ENCODE measurements around the gene ZBTB20. TPM values are rescaled to one million over a fixed set of nuclear protein-coding genes. Genes with fewer than 3 reads are reported as not detected.

The ZBTB20 gene
- total and polyA plus RNA-seq, 4 donors = 0.88 to 83.2 (median 20.4) TPM

DNA sequence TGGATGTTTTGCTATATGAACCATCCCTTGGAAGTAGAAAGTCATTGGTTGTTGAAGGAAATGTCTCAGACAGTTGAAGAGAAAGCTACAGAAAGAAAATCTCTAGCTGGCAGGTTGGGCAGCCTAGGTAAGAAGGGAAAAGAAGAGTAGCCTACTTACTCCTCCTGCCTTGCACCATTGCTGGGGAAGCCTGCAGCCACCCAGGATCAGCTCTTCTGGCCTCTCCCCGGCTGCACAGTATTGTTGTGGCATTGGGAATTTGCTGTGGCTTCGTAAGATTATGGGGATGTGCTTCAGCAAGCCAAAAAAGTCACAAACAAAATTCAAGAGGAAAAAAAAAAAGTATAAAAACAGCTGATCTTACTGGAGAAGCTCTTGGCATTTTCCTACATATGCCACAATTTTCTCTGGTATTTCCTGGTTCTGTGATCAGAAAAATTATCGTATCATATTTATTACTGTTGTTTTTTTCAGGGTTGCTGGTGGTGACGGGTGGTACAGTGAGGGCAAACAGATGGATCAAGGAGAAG is 699.1 kb downstream of the ZBTB20 start (continued):
- TF ChIP-seq RXRA (IDR thresholded peaks at IDR 0.05) (no peak), SP1 (IDR thresholded peaks at IDR 0.05) (no peak), HNF4A (conservative IDR thresholded peaks at IDR 0.05) (no peak), RAD21 (IDR thresholded peaks at IDR 0.05) (no peak)
- TF ChIP-seq, protein P1, sequence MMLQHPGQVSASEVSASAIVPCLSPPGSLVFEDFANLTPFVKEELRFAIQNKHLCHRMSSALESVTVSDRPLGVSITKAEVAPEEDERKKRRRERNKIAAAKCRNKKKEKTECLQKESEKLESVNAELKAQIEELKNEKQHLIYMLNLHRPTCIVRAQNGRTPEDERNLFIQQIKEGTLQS (IDR thresholded peaks at IDR 0.05) = no peak
- TF ChIP-seq, protein P2, sequence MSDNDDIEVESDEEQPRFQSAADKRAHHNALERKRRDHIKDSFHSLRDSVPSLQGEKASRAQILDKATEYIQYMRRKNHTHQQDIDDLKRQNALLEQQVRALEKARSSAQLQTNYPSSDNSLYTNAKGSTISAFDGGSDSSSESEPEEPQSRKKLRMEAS (IDR thresholded peaks at IDR 0.05) = no peak

- no peak overlapping the region for H3K9ac ChIP-seq (ENCODE audit: low read depth in 1 of 2, low read length in 2 of 2)
- H3K27me3 ChIP-seq (ENCODE audit: control insufficient read depth in 4 of 4, insufficient read depth in 4 of 4, low read length in 3 of 4) = no peaks in the 10 kb centered on the region
- peaks cover 0 to 12% (median 5%) of the 10 kb centered on the region in 4 donors for H3K4me1 ChIP-seq (ENCODE audit: control insufficient read depth in 4 of 4, insufficient read depth in 4 of 4, low read length in 3 of 4)
- no peak for TF ChIP-seq FOXA2 (IDR thresholded peaks at IDR 0.05)
- no peak overlapping the region for H3K4me3 ChIP-seq (ENCODE audit: low read depth in 1 of 3, low read length in 3 of 3)
- H3K27ac ChIP-seq (ENCODE audit: low read depth in 1 of 2, low read length in 2 of 2) = no peak overlapping the region
- no peaks in the 10 kb centered on the region for H3K36me3 ChIP-seq (ENCODE audit: control insufficient read depth in 4 of 4, insufficient read depth in 3 of 4, low read depth in 1 of 4, low read length in 3 of 4)
- H3K9me3 ChIP-seq (ENCODE audit: control insufficient read depth in 4 of 4, low read length in 3 of 4) = no peaks in the 10 kb centered on the region
- no peak for DNase-seq (ENCODE audit: low spot score)
- 89% methylated on average over 3 of the region's 3 CpGs for WGBS
Observed at GRCh38 chr3:114447545-114447944, 699.5 kb downstream of the ZBTB20 start.

DNA sequence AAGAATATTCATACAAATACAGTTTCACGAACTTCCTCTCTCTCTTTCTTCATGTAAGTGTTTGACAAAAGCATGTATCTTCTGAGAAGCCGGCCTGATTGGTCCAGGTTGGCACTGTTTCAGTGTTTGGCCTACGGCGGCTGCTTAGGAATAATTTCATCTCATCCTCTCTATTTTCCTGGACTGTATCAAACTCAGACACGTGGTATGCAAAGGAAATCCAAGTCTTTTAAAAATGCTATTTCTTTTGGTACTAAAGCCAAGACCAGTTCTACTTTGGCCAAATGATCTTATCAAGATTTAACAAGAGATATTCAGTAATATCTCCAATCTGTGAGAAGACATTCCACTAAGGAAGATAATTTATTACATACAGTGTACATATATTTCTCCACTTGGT is 700.5 kb downstream of the ZBTB20 start:
- DNase-seq (ENCODE audit: low spot score) = no peak
- H3K27ac ChIP-seq (ENCODE audit: low read depth in 1 of 2, low read length in 2 of 2) = no peak overlapping the region
- H3K4me3 ChIP-seq (ENCODE audit: low read depth in 1 of 3, low read length in 3 of 3) = no peak overlapping the region
- peaks cover 0 to 5% (median 2%) of the 10 kb centered on the region in 4 donors for H3K4me1 ChIP-seq (ENCODE audit: control insufficient read depth in 4 of 4, insufficient read depth in 4 of 4, low read length in 3 of 4)
- H3K36me3 ChIP-seq (ENCODE audit: control insufficient read depth in 4 of 4, insufficient read depth in 3 of 4, low read depth in 1 of 4, low read length in 3 of 4) = no peaks in the 10 kb centered on the region
- TF ChIP-seq FOXA1 (IDR thresholded peaks at IDR 0.05) (no peak), ZBTB33 (IDR thresholded peaks at IDR 0.05) (no peak), SP1 (IDR thresholded peaks at IDR 0.05) (no peak), EGR1 (IDR thresholded peaks at IDR 0.05; ENCODE audit: low read depth in 2 of 2) (no peak), HNF4A (conservative IDR thresholded peaks at IDR 0.05) (no peak), RXRA (IDR thresholded peaks at IDR 0.05) (no peak), RAD21 (IDR thresholded peaks at IDR 0.05) (no peak), JUND (IDR thresholded peaks at IDR 0.05) (no peak), TAF1 (conservative IDR thresholded peaks at IDR 0.05) (no peak), GABPA (IDR thresholded peaks at IDR 0.05 in 1 of 2, conservative IDR thresholded peaks at IDR 0.05 in 1 of 2) (no peak)
- TF ChIP-seq, protein P3, sequence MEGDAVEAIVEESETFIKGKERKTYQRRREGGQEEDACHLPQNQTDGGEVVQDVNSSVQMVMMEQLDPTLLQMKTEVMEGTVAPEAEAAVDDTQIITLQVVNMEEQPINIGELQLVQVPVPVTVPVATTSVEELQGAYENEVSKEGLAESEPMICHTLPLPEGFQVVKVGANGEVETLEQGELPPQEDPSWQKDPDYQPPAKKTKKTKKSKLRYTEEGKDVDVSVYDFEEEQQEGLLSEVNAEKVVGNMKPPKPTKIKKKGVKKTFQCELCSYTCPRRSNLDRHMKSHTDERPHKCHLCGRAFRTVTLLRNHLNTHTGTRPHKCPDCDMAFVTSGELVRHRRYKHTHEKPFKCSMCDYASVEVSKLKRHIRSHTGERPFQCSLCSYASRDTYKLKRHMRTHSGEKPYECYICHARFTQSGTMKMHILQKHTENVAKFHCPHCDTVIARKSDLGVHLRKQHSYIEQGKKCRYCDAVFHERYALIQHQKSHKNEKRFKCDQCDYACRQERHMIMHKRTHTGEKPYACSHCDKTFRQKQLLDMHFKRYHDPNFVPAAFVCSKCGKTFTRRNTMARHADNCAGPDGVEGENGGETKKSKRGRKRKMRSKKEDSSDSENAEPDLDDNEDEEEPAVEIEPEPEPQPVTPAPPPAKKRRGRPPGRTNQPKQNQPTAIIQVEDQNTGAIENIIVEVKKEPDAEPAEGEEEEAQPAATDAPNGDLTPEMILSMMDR (IDR thresholded peaks at IDR 0.05; ENCODE audit: low read depth, low read length, missing input control) = no peak
- TF ChIP-seq, protein P1 (IDR thresholded peaks at IDR 0.05) = no peak
- TF ChIP-seq, protein P2 (IDR thresholded peaks at IDR 0.05) = no peak
- WGBS = 81% methylated on average over 5 of the region's 5 CpGs
- no peaks in the 10 kb centered on the region for H3K9me3 ChIP-seq (ENCODE audit: control insufficient read depth in 4 of 4, low read length in 3 of 4)
- H3K9ac ChIP-seq (ENCODE audit: low read depth in 1 of 2, low read length in 2 of 2) = no peak overlapping the region
- no peaks in the 10 kb centered on the region for H3K27me3 ChIP-seq (ENCODE audit: control insufficient read depth in 4 of 4, insufficient read depth in 4 of 4, low read length in 3 of 4)

Measured in liver (tissue), 9 donors.